Measurements from ENCODE around the gene DAAM1. TPM values are rescaled to one million over a fixed set of nuclear protein-coding genes. Genes with fewer than 3 reads are reported as not detected.

Gene DAAM1
- total RNA-seq, 1 donor from 2014 or later: 38.0 TPM

DNA sequence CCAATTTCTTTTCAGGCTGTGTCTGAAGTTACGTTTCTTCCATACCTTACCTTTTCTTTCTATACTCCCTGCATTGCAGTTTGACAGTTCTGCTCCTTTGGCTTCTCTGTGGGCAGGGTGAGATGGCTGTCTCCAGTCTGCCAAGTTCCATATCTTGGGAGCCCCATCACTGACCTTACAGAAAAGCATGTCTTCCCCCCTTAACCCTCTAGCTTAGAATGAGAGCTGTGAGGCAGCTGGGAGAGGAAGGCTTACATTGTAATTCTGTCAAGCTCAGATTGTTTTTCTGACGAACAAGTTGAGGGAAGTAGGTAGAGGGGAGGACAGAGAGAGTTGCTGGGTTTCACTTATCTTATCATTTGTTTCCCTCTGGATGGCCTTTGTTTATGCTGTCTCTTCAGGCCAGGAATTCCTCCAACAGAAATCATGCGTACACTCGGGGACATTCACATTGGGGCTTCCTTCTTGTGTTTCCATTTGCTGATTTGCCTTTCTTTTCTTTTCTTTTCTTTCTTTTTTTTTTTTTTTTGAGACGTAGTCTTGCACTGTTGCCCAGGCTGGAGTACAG is 9.3 kb downstream of the DAAM1 start:
- Histone ChIP-seq H3K79me2 (ENCODE audit: insufficient read depth, low read length) (peaks cover 81% of the 10 kb centered on the region), H2AFZ (ENCODE audit: low read depth, low read length) (no peak overlapping the region), H4K20me1 (ENCODE audit: insufficient read depth, low read length) (peaks cover 53% of the 10 kb centered on the region), H3K9ac (ENCODE audit: low read length) (no peak overlapping the region), H3K27me3 (ENCODE audit: insufficient read depth, low read length) (no peaks in the 10 kb centered on the region), H3K9me3 (ENCODE audit: insufficient read depth, low read depth, low read length) (no peaks in the 10 kb centered on the region), H3K4me3 (ENCODE audit: insufficient read depth, low read depth, low read length) (no peak overlapping the region), H3K27ac (ENCODE audit: low read depth, low read length) (no peak overlapping the region), H3K4me2 (ENCODE audit: low read length) (no peak overlapping the region), H3K4me1 (ENCODE audit: insufficient read depth, low read length) (no peaks in the 10 kb centered on the region), H3K36me3 (ENCODE audit: insufficient read depth, low read length) (no peaks in the 10 kb centered on the region)
- Mint-ChIP-seq H3K4me3 (ENCODE audit: unreplicated experiment) (no peak overlapping the region), H3K4me1 (ENCODE audit: low read depth, unreplicated experiment) (peaks cover 15% of the 10 kb centered on the region), H3K9me3 (ENCODE audit: unreplicated experiment) (no peaks in the 10 kb centered on the region), H3K36me3 (ENCODE audit: low read depth, unreplicated experiment) (no peaks in the 10 kb centered on the region), H3K27me3 (ENCODE audit: low read depth, unreplicated experiment) (no peaks in the 10 kb centered on the region), H3K27ac (ENCODE audit: unreplicated experiment) (no peak overlapping the region)
- no peak for FAIRE-seq
- no peak for DNase-seq (ENCODE audit: low read depth)
- TF ChIP-seq CTCF (IDR thresholded peaks at IDR 0.05; ENCODE audit: insufficient read depth, low read depth, low read length) (no peak), EZH2 (IDR thresholded peaks at IDR 0.05; ENCODE audit: insufficient read depth, low read length) (no peak)

DNA sequence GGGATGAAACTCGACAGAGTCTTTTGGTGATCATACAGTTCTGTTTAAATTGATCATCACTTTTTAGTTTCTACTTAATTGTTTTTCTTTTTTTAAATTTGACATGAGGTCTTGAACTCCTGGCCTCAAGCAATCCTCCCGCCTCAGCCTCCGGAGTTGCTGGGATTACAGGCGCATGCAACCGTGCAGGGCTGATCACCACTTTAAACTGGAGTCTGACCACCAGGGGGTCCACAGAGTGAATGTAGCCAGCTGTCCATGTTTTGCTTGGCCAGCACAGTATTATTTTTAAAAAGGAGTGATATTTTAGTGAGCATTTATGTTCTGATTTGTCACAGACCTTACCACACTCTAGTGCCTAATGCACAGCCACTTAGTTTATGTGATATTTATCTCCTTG is 10.7 kb downstream of the DAAM1 start:
- Histone ChIP-seq H2AFZ (ENCODE audit: low read depth, low read length) (no peak overlapping the region), H3K4me3 (ENCODE audit: insufficient read depth, low read depth, low read length) (no peak overlapping the region), H3K27ac (ENCODE audit: low read depth, low read length) (no peak overlapping the region), H3K9me3 (ENCODE audit: insufficient read depth, low read depth, low read length) (no peaks in the 10 kb centered on the region), H3K79me2 (ENCODE audit: insufficient read depth, low read length) (peaks cover 76% of the 10 kb centered on the region), H3K27me3 (ENCODE audit: insufficient read depth, low read length) (no peaks in the 10 kb centered on the region), H3K4me1 (ENCODE audit: insufficient read depth, low read length) (no peaks in the 10 kb centered on the region), H3K4me2 (ENCODE audit: low read length) (no peak overlapping the region), H3K9ac (ENCODE audit: low read length) (no peak overlapping the region), H3K36me3 (ENCODE audit: insufficient read depth, low read length) (no peaks in the 10 kb centered on the region), H4K20me1 (ENCODE audit: insufficient read depth, low read length) (peaks cover 46% of the 10 kb centered on the region)
- TF ChIP-seq EZH2 (IDR thresholded peaks at IDR 0.05; ENCODE audit: insufficient read depth, low read length): no peak
- TF ChIP-seq CTCF (IDR thresholded peaks at IDR 0.05; ENCODE audit: insufficient read depth, low read depth, low read length): peak; percentile 14
- H3K36me3 Mint-ChIP-seq (ENCODE audit: low read depth, unreplicated experiment): no peaks in the 10 kb centered on the region
- no peak overlapping the region for H3K4me3 Mint-ChIP-seq (ENCODE audit: unreplicated experiment)
- no peak overlapping the region for H3K27ac Mint-ChIP-seq (ENCODE audit: unreplicated experiment)
- H3K4me1 Mint-ChIP-seq (ENCODE audit: low read depth, unreplicated experiment): peaks cover 11% of the 10 kb centered on the region
- no peak for DNase-seq (ENCODE audit: low read depth)
- H3K9me3 Mint-ChIP-seq (ENCODE audit: unreplicated experiment): no peaks in the 10 kb centered on the region
- FAIRE-seq: no peak
- H3K27me3 Mint-ChIP-seq (ENCODE audit: low read depth, unreplicated experiment): no peaks in the 10 kb centered on the region

DNA sequence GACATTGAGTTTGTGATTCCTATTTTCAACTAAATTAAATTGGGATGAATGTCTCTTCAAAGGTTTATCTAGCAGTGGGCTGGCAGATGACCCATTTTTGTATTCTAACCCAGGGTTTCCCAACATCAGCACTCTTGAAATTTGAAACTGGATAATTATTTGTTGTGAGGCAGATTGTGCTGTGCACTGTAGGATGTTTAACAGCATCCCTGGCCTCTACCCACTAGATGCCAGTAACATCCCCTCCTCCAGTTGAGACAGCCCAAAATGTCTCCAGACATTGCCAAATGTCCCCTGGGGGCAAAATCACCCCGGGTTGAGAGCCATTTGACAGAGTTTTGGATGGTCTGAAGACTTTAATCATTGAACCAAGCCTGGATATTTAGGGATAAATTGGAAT is 11.1 kb downstream of the DAAM1 start:
- H3K79me2 ChIP-seq (ENCODE audit: insufficient read depth, low read length): peaks cover 76% of the 10 kb centered on the region
- no peak overlapping the region for H3K27ac Mint-ChIP-seq (ENCODE audit: unreplicated experiment)
- TF ChIP-seq EZH2 (IDR thresholded peaks at IDR 0.05; ENCODE audit: insufficient read depth, low read length): no peak
- no peak for TF ChIP-seq CTCF (IDR thresholded peaks at IDR 0.05; ENCODE audit: insufficient read depth, low read depth, low read length)
- no peak overlapping the region for H2AFZ ChIP-seq (ENCODE audit: low read depth, low read length)
- no peak overlapping the region for H3K9ac ChIP-seq (ENCODE audit: low read length)
- peaks cover 11% of the 10 kb centered on the region for H3K4me1 Mint-ChIP-seq (ENCODE audit: low read depth, unreplicated experiment)
- no peaks in the 10 kb centered on the region for H3K27me3 Mint-ChIP-seq (ENCODE audit: low read depth, unreplicated experiment)
- no peak for FAIRE-seq
- no peaks in the 10 kb centered on the region for H3K36me3 Mint-ChIP-seq (ENCODE audit: low read depth, unreplicated experiment)
- DNase-seq (ENCODE audit: low read depth): no peak
- H3K4me3 ChIP-seq (ENCODE audit: insufficient read depth, low read depth, low read length): no peak overlapping the region
- H3K9me3 ChIP-seq (ENCODE audit: insufficient read depth, low read depth, low read length): no peaks in the 10 kb centered on the region
- H4K20me1 ChIP-seq (ENCODE audit: insufficient read depth, low read length): peaks cover 49% of the 10 kb centered on the region
- H3K27ac ChIP-seq (ENCODE audit: low read depth, low read length): no peak overlapping the region
- no peak overlapping the region for H3K4me3 Mint-ChIP-seq (ENCODE audit: unreplicated experiment)
- no peaks in the 10 kb centered on the region for H3K4me1 ChIP-seq (ENCODE audit: insufficient read depth, low read length)
- no peaks in the 10 kb centered on the region for H3K9me3 Mint-ChIP-seq (ENCODE audit: unreplicated experiment)
- H3K27me3 ChIP-seq (ENCODE audit: insufficient read depth, low read length): no peaks in the 10 kb centered on the region
- H3K36me3 ChIP-seq (ENCODE audit: insufficient read depth, low read length): no peaks in the 10 kb centered on the region
- H3K4me2 ChIP-seq (ENCODE audit: low read length): no peak overlapping the region

Measured in astrocyte (in vitro differentiated cells and primary cell).